Esophagus squamous epithelium (tissue), 4 donors: ENCODE results near the gene RPL18.

Source experiments
- POLR2A ChIP-seq, 4 donors: fragments of 450-650 bp; IDR thresholded peaks; one replicate each; pipeline ENCODE4 v1.6.1; 2017; ENCODE audit warnings: antibody characterized with exemption in 4 of 4, mild to moderate bottlenecking in 4 of 4, moderate library complexity in 3 of 4
- TF ChIP-seq, protein P1 (sequence below), 6 experiments: fragments of 450-650 bp in 4 of 6; fragments of 200-600 bp in 2 of 6; sonication (generic) in 2 of 6; IDR thresholded peaks; one replicate each; pipeline ENCODE4 v1.5.1; 2016 to 2019; ENCODE audit warnings: antibody characterized with exemption in 6 of 6, mild to moderate bottlenecking in 4 of 6, moderate library complexity in 4 of 6

DNA sequence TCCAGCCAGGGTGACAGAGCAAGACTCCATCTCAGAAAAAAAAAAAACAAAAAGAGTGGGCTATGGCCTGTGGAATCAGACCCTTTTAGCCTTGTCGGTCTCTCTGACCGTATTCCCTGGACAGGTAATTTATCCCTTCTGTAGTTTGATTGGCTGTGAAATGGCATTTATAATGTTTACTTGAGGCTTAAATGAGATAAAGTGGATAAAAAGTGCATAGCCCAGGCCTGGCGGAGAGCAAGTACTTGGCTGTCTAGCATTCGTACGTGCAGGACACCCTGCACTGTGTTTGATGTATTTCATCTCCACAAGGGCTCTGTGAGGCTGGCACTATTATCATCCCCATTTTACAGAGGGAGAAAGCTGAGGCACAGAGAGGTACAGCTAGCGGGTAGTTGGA lies 46.8 kb upstream of the RPL18 start:
- TF ChIP-seq, protein P1, sequence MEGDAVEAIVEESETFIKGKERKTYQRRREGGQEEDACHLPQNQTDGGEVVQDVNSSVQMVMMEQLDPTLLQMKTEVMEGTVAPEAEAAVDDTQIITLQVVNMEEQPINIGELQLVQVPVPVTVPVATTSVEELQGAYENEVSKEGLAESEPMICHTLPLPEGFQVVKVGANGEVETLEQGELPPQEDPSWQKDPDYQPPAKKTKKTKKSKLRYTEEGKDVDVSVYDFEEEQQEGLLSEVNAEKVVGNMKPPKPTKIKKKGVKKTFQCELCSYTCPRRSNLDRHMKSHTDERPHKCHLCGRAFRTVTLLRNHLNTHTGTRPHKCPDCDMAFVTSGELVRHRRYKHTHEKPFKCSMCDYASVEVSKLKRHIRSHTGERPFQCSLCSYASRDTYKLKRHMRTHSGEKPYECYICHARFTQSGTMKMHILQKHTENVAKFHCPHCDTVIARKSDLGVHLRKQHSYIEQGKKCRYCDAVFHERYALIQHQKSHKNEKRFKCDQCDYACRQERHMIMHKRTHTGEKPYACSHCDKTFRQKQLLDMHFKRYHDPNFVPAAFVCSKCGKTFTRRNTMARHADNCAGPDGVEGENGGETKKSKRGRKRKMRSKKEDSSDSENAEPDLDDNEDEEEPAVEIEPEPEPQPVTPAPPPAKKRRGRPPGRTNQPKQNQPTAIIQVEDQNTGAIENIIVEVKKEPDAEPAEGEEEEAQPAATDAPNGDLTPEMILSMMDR (IDR thresholded peaks at IDR 0.05), result no peak
- TF ChIP-seq POLR2A (IDR thresholded peaks at IDR 0.05), result no peak
